Omental fat pad (tissue), 4 donors: Measurements from ENCODE around the gene MIOS. TPM values are rescaled to one million over a fixed set of nuclear protein-coding genes. Genes with fewer than 3 reads are reported as not detected.
"Not testable (repeated sequence)": the region's sequence is repeated elsewhere in the genome, so short reads cannot be mapped to it uniquely, and the experiment has no call there.

Source experiments
- ATAC-seq: fragments of 150-250 bp; one replicate; pipeline ENCODE4 v1.9.1; 2016; ENCODE audit warnings: mild to moderate bottlenecking, moderate library complexity; ENCODE audit not compliant: low FRiP score
- DNase-seq: peaks from one replicate; pipeline ENCODE4 v3.0.0-alpha.2; 2019; ENCODE audit warnings: low spot score
- CTCF ChIP-seq, 3 donors: fragments of 450-650 bp; IDR thresholded peaks; one replicate each; pipeline ENCODE4 v1.5.1; 2016 to 2017; ENCODE audit warnings: antibody characterized with exemption in 3 of 3, mild to moderate bottlenecking in 3 of 3, moderate library complexity in 2 of 3
- total RNA-seq, 4 donors: library from RNA; depleted of rRNA; stranded (reverse); fragments of >200 nt; gene quantifications; one replicate each; pipeline ENCODE4 v1.1.0, GENCODE V29; 2016

Gene MIOS
- total RNA-seq, 4 donors from 2014 or later = 28.4 to 61.7 (median 41.5) TPM

- ATAC-seq (no peak), DNase-seq (no peak)
- no peak for TF ChIP-seq CTCF (IDR thresholded peaks at IDR 0.05)
Observed at GRCh38 chr7:7554021-7554432, 12.7 kb upstream of the MIOS start.

- no peak for ATAC-seq
- TF ChIP-seq CTCF (IDR thresholded peaks at IDR 0.05) = no peak
- DNase-seq = no peak
Observed at GRCh38 chr7:7554649-7555575, 11.8 kb upstream of the MIOS start.

GRCh38 chr7:7556852-7557251 lies 9.8 kb upstream of the MIOS start:
- ATAC-seq (no peak), DNase-seq (no peak)
- no peak for TF ChIP-seq CTCF (IDR thresholded peaks at IDR 0.05)

- ATAC-seq (no peak), DNase-seq (no peak)
- no peak for TF ChIP-seq CTCF (IDR thresholded peaks at IDR 0.05)
Observed at GRCh38 chr7:7557252-7557651, 9.4 kb upstream of the MIOS start.

- DNase-seq = not testable (repeated sequence)
Observed at GRCh38 chr7:7561591-7561990, 5.1 kb upstream of the MIOS start.

GRCh38 chr7:7562736-7563135 lies 3.9 kb upstream of the MIOS start:
- no peak for ATAC-seq
- TF ChIP-seq CTCF (IDR thresholded peaks at IDR 0.05) = no peak
- no peak for DNase-seq

More at GRCh38 chr7:7561591-7561990, 5.1 kb upstream of the MIOS start:
- ATAC-seq = not testable (repeated sequence)

- no peak for DNase-seq
- ATAC-seq = no peak
- no peak for TF ChIP-seq CTCF (IDR thresholded peaks at IDR 0.05)
Observed at GRCh38 chr7:7563269-7563668, 3.4 kb upstream of the MIOS start.
